OCI-M2 (cell line): Measurements from ENCODE around the gene IGFBP3.

Experiments
- DNase-seq: peaks from one replicate; lab custom pipeline; 2025; ENCODE audit not compliant: unreplicated experiment; lab: John Stamatoyannopoulos, UW

The IGFBP3 gene

DNA sequence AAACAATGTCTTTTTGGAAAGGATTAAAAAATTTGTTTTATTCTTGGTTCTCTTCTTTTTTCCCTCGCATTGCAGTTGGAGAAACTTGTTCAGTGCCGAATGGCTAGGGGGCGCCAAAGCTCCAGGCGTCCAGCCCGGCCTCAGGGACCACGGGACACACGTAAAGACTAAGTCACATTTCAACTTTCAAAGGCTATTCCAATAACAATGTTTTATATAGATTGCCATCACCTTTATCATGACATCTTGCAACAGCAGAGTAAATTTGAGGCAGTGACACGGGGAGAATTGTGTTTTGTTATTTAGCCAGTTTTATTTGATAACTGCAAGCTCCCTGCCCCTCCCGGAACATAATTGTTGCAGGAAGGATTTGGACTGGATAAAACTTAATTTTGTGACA, 2.2 kb upstream of the IGFBP3 start:
- DNase-seq: no peak

DNA sequence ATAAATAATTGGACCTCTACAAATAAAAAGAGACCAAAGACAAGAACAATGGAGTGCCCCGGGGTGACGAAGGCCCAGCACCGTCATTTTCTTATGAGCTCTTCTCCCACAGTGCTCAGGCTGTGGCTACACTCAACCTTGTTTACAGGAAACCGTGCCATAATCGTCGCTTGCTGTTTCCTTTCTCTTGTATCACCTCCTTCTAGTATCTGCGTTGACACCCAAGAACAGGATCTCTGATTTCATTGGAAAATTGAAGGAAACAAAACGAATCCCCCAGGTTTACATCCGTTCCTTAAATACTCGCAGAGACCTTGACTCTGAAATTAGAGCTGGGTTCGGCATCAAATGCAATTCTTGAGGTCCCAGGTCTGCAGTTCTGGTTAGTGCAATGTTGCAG, 1.7 kb upstream of the IGFBP3 start:
- DNase-seq: no peak

DNA sequence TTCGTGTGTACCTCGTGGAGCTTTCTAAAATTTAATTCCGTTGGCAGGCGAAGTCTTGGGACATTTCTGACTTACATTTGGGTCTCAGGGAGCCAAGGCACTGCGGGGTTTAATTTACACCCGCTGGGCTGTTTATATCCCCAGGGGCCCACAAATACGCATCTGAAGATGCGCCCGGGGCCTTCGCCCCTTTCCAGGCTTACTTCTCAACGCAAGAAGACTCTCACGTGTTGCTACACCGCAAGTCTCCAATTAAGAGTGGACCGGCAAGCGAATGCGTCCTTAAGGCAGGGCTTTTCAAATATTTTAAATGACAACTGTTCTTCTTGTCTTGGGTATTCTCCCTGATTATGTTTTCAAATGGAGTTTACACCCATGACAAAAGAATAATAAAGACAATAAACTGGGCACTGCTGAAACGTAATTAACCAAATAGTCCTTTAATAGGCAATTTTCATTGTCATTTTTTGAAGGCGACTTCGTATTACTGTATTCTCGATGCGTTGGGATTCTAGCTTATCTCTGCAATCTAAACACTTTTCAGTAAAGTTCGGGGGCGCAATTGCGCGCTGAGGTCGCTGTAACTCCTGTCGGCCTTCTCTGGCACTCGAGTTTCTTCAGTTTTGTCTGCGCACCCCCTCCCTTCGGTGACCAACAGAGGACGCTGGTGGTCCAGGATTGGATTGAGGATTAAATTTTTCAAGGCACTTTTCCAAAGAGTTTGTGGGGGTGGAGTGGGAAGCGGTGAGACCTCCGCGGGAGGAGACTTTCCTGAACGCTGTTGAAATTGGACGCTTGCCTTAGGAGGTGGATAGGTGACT, 837 bp upstream of the IGFBP3 start:
- no peak for DNase-seq

DNA sequence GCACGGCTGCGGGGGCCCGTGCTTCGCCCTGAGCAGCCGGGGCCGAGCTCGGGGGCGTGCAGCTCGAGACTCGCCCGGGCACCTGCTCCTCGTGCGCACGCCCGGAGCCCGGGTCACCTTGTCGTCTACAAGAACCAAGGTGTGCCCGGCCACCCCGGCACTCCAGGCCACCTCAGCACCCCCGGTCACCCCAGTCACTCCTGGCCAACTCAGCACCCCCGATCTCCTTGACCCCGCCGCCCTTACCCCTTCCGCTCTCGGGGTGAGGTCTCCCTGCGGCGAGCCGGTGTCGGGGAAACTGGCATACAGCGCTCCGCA, 268 bp upstream of the IGFBP3 start:
- DNase-seq: no peak

DNA sequence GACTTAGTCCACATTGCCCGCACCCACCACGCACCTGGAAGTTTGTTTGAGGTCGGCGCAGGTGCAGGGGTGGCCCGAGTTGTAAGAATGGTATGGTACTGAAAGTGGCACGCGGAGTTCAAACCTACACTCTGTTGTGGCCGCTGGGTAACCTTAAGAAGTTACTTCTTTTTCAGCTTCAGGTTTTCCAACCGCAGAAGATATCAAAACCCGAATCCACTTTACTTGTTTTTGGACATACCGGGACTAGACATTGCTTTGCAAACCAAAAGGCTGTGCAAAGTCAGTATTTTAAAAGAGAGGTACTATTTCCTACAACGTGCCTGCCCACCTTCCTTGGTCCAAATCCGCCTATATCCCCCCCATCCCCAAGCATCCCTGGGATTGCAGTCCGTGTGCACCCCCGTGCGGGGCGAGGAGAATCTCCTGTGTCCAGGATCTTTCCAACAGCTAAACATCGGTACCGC, 1.0 kb downstream of the IGFBP3 start:
- no peak for DNase-seq

GRCh38 chr7:45919231-45919784, 1.8 kb downstream of the IGFBP3 start:
- DNase-seq: no peak

DNA sequence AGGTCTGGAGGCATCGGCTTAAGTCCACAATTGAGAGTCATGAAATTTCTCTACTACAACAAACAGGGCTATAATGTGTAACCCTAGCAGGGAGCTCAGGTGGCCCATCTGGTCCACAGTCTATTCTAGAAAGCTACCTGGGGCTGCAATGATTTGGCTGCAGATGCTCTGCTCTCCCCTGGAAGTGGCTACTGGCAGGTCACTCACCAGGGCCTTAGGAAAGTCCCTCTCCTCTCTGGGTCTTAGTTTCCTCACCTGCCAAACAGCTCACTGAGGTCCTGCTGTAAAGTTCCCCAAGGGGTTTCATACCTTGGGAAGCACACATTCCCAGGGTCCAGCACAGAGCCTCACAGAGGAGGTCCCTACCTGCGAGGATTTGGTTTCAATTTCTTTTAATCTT, 2.5 kb downstream of the IGFBP3 start:
- no peak for DNase-seq

DNA sequence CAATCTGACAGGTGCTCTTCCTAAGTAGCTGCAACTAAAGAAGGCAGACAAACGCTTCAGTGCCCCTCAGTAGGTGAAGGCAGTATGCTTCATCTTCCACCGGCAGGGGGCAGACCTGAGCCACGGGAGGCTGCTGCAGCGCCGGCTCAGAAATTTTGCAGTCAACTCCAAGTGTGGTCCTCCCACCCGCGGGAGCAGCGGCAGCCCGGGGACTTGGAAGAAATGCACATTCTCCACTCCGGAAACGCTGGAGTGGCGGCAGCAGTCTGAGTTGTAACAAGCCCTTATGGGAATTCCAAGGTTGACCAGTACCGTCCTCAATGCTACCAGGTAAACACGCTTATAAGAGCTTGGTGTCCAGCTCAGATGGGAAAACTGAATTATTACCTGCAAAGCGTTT, 3.4 kb downstream of the IGFBP3 start:
- DNase-seq: no peak

- no peak for DNase-seq
These were observed 4.0 kb downstream of the IGFBP3 start for GRCh38 chr7:45917064-45917463.

- no peak for DNase-seq
These were observed 5.5 kb downstream of the IGFBP3 start for GRCh38 chr7:45915606-45916005.

- no peak for DNase-seq
These were observed 6.2 kb downstream of the IGFBP3 start for GRCh38 chr7:45914911-45915310.

GRCh38 chr7:45912972-45913371, 8.1 kb downstream of the IGFBP3 start:
- DNase-seq: no peak

GRCh38 chr7:45911311-45911710, 9.8 kb downstream of the IGFBP3 start:
- no peak for DNase-seq

- no peak for DNase-seq
These were observed 10.2 kb downstream of the IGFBP3 start for GRCh38 chr7:45910855-45911254.

DNA sequence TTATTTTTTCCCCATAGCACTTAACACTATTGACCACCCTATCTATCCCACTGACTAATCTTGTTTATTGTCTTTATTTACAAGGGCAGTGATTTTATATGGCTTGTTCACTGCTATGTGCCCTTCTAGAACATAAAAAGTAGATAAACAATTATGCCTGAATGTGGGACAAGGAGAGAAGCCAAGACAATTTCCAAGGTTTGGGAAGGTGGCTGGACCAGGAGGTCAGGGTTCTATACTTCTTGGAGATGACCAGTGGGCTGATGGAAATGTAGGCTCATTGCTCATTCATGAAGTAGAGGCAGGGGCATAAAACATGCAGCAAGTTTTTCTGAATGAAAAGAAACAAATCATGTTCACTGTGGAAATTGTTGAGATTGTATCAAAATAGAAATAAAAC, 11.5 kb downstream of the IGFBP3 start:
- no peak for DNase-seq

GRCh38 chr7:45902820-45903219, 18.3 kb downstream of the IGFBP3 start:
- no peak for DNase-seq

GRCh38 chr7:45901566-45901965, 19.5 kb downstream of the IGFBP3 start:
- DNase-seq: no peak

DNA sequence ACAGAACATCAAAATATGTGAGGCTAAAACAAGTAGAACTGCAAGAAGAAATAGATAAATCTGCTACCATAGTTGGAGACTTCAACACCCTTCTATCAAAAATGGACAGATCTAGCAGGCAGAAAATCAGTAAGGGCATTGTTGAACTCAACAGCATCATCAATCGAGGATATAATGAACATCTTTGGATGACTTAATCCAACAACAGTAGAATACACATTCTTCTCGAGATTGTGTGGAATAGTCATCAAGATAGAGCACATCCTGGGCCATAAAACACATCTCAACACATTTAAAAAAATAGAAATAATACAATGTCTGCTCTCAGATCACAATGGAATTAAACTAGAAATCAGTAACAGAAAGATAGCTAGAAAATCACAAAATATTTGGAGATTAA, 22.9 kb downstream of the IGFBP3 start:
- no peak for DNase-seq

DNA sequence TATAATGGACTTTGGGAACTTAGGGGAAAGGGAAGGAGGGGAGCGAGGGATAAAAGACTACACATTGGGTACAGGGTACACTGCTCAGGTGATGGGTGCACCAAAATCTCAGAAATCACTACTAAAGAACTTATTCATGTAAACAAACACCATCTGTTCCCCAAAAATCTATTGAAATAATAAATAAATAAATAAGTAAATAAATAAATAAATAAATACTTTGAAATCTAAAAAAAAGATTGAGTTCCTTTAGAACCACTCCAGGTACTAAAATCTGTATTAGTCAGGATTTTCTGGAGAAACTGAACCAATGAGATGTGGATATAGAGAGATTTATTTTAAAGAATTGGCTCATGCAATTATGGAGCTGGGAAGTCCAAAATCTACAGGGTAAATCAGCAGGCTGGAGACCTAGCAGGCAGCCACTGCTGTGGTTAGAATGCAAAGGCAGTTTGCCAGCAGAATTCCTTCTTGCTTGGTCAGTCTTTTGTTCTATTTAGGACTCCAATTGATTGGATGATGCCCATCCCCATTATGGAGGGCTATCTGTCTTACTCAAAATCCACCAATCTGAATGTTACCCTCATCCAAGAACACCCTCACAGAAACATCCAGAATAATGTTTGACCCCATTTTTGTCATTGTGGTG, 23.9 kb downstream of the IGFBP3 start:
- no peak for DNase-seq

- no peak for DNase-seq
These were observed 26.4 kb downstream of the IGFBP3 start for GRCh38 chr7:45894665-45895062.

DNA sequence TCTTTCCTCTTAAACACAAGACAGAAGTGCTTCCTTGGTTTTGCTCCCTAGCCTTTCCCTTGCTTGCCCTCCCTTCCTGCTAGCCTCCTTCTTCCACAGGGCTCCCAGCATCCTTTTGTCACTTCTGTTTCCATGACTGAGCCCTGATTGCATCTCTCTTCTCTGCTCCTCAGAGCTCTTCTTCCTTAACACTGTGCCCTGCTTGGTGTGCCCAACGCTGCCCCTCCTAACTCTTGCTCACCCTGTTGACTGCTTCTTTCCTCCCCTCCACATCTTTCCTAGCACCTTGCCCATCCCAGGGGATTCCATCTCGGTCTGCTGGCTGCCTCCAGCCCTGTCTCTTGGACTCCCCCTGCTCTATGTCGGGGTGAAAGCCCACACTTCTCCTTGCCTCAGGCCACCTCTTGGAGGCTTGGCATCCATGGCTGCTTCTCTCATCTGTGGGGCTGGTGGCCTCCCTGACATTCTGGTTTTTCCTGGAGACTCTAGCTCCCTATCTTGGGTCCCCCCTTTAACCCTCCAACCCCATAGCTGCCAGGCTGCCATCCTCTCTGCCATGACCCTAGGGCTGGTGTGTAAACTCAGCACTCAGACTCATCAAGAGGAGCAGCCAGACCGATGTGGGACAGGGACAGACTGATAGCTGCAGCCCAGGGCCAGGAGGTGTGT, 26.9 kb downstream of the IGFBP3 start:
- no peak for DNase-seq
